ENCODE measurements around the gene MACROD2. TPM values are rescaled to one million over a fixed set of nuclear protein-coding genes. Genes with fewer than 3 reads are reported as not detected.

Gene MACROD2
- total RNA-seq, 1 donor from 2014 or later: 4.2 TPM

DNA sequence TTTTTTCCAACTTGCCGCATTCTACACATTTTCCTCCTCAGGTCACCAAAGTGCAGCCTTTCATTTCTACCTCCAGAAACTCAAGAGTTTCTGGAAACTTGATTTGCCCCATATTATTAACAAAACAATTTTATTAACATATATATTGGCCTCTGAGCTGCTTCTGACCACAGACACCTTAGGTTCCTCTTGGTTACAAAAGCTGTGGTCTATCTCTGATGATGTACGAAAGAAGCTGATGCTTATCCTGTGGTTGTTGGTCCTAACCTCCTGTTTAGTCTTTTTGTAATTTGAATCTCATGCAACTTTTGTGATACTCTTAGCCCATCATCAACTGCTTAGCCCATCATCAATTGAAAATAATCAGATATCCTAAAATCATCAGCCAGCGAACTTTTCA is 1842.2 kb downstream of the MACROD2 start:
- ATAC-seq (ENCODE audit: poor library complexity) (no peak), DNase-seq (no peak)
- intact Hi-C loops (cut with DNase I): no loop called here

DNA sequence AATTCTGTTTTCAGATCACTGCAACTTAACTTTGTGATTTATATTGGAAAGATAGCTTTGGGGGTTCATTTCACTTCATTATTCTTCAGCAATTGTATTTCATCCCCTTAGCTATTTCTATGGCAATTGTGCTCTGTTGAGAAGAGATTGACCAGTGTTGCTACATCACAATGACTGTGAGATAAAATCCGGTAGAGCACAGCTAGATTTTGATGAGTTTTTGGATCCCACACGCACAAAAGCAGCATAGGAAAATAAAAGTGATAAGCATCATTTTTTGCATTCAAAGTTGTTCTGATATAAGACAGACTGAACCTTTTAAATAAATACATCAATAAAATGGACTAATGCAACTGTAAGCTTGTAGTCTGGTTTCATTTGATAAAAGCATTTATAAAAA is 1843.2 kb downstream of the MACROD2 start:
- ATAC-seq (ENCODE audit: poor library complexity): no peak
- intact Hi-C loops (cut with DNase I): no loop called here
- no peak for DNase-seq

DNA sequence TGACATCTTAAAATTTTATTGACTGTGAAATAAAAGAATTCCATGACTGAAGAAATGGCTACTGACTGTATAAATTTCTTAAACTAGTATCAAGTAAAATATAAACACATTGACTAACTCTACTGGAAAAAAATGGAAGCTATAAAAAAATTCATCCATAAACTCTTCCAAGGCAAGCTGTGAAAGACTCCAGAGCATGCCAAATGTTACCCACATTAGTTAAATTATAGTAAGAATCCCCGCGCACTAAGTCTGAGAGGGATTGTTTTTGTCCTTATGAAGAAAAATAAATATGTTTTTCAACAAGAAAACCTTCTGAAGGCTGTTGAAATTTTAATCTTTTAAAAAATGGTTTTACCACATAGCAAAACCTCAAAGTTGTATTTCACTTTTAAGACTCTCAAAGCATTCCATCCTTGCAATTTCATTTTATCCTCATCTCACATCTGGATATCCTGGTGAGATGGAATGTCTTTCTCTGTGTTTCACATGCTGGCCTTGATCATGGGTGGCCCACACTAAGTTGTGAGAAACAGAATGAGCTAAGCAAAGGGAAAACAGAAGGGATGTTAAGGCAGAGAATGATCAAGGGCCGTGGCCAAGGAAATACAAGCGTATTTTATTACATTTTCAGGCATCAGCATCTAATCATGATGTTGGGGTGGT is 1845.5 kb downstream of the MACROD2 start:
- intact Hi-C loops (cut with DNase I): loop anchor here (10.0 kb wide), 1 partner anchor 404 kb away; no protein-coding TSS in a partner anchor
- no peak for DNase-seq
- no peak for ATAC-seq (ENCODE audit: poor library complexity)

DNA sequence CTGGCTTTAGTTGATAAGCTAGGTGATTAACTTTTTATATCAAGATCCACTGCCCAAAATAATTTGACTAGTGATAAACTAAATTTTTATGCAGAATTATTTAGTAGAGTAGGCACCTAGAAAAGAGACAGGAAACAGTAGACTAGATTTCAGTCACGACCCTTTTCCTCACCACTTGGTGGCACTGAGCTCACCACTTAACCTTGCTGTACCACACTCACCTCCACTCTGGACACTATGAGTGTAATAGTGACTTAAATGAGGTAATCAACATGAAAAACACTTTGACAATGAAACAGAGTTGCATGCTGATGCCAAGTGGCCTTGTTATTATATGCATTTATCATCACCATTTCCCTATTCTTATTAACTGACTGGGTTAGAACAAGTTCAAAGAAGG is 1847.6 kb downstream of the MACROD2 start:
- intact Hi-C loops (cut with DNase I): loop anchor here (10.0 kb wide), 1 partner anchor 402 kb away; no protein-coding TSS in a partner anchor

DNA sequence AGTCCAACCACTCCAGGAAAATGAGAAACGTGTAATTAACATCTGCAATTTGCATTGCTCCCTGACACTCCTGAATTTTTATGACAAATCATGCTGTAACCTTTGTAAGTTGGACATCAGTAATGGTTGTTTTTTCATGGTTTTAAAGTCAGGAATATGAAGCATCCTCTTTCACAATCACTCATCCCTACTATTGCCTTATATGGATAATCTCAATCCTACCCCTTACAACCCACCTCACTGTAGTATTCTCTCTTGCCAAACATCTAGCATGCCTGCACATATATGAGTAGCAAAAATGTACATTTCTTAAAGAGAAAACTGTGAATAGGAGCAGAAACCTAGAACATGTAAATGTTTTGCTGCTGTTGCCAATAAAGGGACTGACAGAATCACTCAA is 1848.5 kb downstream of the MACROD2 start:
- no peak for DNase-seq
- ATAC-seq (ENCODE audit: poor library complexity): no peak
- intact Hi-C loops (cut with DNase I): loop anchor here (10.0 kb wide), 1 partner anchor 401 kb away; no protein-coding TSS in a partner anchor

More for the DNA sequence above, 1847.6 kb downstream of the MACROD2 start:
- DNase-seq (no peak), ATAC-seq (ENCODE audit: poor library complexity) (no peak)

DNA sequence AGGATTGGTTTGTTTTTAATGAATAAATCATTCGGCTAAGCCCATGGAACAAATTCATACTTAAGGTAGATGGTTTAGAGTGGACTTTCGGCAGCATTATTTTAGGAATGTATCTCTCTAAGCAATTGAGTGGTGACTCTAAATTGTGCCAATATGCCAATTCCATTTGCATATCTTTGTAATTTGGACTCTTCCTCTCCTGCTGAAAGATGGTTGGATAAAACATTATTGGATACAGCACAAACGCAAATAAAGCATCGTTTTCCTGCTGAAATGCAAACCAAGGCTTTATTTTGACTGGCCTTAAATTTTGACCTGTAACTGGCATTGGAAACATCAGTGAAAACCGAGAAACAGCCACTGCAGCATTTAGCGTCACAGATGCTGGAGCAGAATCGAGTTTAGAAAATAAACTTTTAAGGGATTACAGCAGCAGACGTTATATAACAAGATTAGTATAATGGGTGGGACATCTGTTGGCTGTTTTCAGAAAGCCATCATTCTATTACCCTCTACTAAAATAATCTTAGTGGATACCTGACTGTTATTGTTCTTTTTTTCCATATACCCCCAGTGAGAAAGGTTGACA is 1852.0 kb downstream of the MACROD2 start:
- intact Hi-C loops (cut with DNase I): loop anchor here (10.0 kb wide), 1 partner anchor 398 kb away; no protein-coding TSS in a partner anchor
- no peak for ATAC-seq (ENCODE audit: poor library complexity)

DNA sequence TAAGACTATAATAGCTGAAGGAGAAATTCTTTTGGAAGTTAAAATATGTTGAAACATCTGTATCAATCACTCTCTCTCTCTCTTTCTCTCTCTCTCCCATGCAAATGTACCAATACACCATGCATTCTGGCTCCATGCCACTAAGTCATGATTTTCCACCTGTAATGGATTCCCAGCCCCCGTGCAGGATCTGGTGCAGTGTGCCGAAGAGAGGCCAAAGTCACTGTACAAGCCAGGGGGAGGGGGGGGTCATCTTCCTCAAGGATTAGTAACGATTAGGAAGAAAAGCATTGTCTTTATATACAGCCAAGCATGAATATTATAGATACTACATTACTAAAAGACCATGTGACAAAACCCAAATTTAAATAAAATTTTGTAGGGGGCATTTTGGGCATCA is 1852.8 kb downstream of the MACROD2 start:
- ATAC-seq (ENCODE audit: poor library complexity) (no peak), DNase-seq (no peak)
- intact Hi-C loops (cut with DNase I): loop anchor here (10.0 kb wide), 1 partner anchor 397 kb away; no protein-coding TSS in a partner anchor

More for the DNA sequence above, 1852.0 kb downstream of the MACROD2 start:
- no peak for DNase-seq

DNA sequence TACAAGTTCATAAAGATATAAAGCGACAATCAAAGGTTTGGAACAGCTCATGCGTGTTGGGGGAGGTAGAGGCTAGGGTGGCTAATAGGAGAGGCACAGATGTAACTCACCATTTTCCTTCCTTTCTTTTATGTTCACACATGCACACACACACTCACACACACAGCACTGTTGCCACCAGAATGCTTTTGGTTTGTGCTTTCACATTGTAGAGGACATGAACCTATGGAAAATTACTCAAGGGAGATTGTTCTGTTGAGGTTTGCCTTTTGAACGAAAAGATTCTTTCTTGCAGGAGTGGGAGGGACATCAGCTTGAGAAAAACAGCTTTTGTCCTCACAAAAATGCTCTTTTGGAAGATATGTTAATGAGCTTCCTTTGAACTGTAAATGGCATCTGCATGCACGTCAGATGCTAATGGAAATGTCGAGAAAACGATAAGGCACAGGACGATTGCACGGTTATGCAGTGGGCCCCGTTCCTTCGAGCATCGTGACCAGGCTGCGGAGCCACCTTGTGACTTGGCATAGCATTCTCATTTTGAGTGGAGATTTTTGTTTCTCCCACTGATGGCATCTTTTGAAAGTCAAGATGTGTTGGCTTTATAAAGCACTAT is 1853.8 kb downstream of the MACROD2 start:
- DNase-seq (no peak), ATAC-seq (ENCODE audit: poor library complexity) (no peak)
- intact Hi-C loops (cut with DNase I): loop anchor here (10.0 kb wide), 1 partner anchor 396 kb away; no protein-coding TSS in a partner anchor

DNA sequence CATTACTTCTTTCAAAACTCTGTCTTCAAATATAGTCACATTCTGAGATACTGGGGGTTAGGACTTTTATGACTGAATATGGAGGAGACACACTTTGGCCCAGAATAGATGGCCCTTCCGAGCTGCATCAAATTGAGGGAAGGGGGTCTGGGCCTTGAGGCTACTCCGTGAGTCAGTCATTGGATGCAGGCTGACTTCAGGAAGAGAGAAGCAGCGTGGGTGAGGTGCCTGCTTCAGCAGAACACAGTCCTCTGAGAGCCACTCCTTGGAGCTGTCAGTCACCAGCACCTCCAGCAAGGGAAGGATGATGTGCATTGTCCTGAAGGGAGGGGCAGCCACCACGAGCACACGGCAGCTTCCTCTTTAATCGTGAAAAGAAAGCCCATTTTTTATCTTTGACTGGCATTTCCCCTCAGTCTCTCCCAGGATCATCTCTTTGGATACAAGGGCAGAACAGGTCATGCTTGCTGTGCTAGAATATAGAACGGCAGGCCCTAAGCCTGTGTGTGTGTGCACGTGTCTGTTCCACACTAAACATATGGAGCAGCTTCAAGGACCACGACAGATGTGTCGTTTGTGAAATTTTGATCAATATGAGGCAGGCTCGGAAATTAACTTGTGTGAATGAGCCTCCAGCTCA is 1856.4 kb downstream of the MACROD2 start:
- intact Hi-C loops (cut with DNase I): no loop called here

DNA sequence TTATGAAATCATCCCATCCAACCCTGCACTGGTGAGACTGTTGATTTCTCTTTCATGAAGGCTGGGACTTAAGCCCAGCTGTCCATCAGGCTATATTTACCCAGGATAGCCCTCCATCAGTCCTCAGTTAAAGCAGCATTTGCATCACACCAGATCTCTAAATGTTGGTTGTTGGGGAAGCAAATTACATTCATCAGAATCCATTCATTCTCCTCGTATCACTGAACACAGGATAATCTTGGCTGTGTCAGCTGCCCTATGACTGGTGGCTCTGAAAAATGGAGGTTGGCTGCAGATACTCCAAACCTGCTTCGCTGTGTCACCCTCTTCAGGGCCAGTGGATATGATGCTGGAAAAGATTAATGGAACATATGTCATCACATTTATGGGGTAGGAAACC is 1859.6 kb downstream of the MACROD2 start:
- intact Hi-C loops (cut with DNase I): no loop called here
- DNase-seq (no peak), ATAC-seq (ENCODE audit: poor library complexity) (no peak)

More for the DNA sequence above, 1856.4 kb downstream of the MACROD2 start:
- ATAC-seq (ENCODE audit: poor library complexity): no peak
- no peak for DNase-seq

DNA sequence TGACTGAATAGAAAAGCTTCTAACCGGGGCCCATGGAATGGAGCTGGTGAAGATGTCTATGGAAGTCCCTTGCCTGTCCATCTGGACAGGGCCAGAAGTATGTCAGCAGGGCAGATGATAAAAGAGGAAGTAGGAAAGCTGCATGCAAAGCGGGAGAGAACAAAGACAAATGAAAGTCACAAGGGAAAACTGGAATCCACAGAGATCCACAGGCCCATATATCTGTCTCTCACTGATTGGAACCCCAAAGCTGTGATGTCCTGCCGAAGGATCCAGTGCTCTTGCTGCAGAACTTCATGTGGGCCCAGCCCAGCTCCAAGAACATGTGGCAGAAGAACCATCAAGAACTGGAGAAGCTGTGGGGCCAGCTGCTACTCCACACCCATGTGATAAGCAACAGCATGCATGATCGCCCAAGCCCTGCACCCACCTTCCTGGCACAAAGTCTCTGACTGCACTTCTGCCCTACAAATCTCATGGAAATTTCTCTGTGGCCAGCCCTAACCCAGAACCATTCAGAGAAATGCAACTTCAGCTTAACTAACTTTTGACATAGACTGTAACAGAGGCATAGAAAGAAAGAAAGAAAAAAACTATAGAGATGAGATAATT is 1862.0 kb downstream of the MACROD2 start:
- intact Hi-C loops (cut with DNase I): no loop called here
- no peak for ATAC-seq (ENCODE audit: poor library complexity)
- DNase-seq: no peak

DNA sequence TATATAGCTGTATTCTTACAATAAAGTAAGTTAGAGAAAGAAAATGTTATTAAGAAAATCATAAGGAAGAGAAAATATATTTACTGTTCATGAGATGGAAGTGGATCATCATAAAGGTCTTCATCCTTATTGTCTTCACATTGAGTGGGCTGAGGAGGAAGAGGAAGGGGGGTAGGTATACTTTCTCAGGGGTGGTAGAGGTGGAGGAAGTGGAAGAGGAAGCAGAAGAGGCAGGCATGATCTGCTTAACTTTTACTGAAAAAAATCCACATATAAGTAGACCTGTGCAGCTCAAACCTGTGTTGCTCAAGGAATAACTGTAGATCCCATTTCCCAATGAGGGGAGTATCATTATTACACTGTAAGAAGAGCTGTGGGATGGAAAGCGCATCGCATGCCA is 1863.7 kb downstream of the MACROD2 start:
- intact Hi-C loops (cut with DNase I): no loop called here
- no peak for DNase-seq
- no peak for ATAC-seq (ENCODE audit: poor library complexity)

DNA sequence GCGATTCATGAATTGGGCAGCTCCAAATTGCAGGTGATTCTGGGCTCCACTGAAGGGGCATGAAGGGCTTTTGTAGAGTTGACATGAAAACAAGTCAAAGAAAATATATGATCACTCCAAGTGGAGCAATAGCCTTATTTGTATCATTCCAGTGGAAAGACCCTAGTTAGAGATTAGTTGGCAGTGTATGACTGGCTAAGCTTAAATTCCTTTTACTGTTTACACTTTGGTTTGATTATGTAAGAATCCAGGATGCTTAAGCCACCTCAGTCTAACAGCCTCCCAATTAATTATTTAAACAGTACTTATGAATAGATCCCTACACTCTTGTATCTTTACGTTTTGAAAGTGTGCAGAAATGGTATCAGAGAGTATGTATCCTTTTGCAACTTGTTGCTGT is 1865.5 kb downstream of the MACROD2 start:
- ATAC-seq (ENCODE audit: poor library complexity): no peak
- intact Hi-C loops (cut with DNase I): no loop called here

DNA sequence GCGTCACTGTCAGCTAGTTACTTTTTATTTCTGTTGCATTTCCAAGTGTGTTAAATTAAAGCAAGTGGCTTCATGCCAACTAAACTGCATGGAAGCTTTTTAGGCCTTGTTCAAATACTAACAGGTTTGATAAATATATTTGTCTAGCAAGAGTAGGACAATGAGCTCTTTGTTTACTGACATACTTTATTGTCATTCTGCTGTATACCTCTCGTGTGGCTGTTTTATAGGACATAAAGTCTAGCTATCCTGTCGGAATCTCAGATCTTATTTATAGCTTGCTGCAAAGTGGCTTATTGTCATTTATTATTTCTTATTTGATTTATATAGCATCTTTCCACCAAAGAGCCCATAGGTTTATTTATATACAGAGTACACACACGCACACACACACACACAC is 1866.9 kb downstream of the MACROD2 start:
- no peak for ATAC-seq (ENCODE audit: poor library complexity)
- intact Hi-C loops (cut with DNase I): no loop called here

More for the DNA sequence above, 1865.5 kb downstream of the MACROD2 start:
- no peak for DNase-seq

DNA sequence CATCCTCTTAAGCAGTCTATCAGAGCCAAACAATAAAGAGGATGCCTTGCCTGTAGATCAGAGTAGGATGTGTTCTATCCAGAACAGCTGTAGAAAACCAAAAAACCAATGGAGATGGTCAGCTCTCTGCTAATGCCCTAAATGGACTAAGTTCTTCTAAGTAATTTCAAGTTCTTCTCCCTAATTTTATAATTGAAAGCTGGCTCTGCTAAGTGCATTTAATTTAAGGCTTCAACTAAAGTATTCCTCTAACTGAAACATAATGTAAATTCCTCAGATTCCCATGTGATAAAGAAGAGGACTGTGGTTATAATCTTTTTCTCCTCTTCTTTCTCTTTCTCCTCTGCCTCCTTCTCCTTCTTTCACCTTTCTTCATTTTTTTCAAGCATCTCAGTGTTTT is 1868.4 kb downstream of the MACROD2 start:
- intact Hi-C loops (cut with DNase I): no loop called here
- no peak for ATAC-seq (ENCODE audit: poor library complexity)
- no peak for DNase-seq

More for the DNA sequence above, 1866.9 kb downstream of the MACROD2 start:
- DNase-seq: no peak

DNA sequence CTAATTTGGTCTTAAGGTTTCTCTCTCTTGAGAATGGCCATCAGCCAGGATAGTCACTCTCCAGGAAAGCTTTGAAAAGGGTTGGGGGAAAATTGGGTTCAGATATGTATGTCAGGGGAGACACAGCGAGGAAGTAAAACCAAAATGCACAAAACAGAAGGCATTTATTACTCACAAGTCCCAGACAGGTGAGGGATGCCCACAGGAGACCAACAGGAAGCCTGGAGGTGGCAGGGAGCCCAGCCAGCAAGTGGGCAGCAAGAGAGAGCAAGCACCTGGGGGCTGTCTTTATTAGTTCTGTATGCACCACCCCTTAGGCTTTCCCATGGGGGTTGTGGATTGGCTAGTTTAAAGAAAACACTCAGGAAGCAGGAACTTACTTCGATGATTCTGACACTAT is 1870.2 kb downstream of the MACROD2 start:
- no peak for ATAC-seq (ENCODE audit: poor library complexity)
- intact Hi-C loops (cut with DNase I): no loop called here
- DNase-seq: no peak

DNA sequence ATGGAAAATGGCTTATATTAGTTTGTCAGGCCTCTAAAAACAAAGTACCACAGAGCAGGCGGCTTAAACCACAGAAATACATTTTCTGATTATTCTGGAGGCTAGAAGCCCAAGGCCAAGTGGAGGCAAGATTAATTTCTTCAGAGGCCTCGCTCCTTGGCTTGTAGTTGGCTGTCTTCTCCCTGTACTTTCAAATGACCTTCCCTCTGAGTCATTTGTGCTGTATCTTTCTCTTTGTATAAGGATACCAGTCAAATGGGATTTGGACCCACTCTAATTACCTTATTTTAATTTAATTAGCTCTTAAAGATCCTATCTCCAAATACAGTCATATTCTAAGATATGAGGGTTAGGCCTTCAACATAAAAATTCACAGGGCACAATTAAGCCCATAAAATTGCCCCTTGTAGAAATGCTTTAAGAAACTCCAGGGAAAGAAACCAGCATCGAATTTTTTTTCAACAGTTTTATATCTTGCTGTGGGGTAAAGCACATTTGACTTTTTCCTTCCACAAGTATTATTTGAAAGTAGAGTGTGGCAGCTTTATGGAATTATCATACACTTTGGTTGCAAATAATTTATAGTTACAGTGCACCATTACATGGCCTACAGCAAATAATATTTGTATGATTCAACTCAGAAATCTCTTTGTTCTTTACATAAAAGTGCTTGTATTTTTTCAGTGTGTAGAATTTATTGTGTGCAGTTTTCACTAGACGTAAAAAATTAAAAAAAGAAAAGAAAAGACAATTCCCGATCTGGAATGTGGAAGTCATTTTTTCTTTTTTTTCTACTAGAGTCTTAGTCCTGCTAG is 1871.8 kb downstream of the MACROD2 start:
- no peak for ATAC-seq (ENCODE audit: poor library complexity)
- intact Hi-C loops (cut with DNase I): no loop called here
- no peak for DNase-seq

DNA sequence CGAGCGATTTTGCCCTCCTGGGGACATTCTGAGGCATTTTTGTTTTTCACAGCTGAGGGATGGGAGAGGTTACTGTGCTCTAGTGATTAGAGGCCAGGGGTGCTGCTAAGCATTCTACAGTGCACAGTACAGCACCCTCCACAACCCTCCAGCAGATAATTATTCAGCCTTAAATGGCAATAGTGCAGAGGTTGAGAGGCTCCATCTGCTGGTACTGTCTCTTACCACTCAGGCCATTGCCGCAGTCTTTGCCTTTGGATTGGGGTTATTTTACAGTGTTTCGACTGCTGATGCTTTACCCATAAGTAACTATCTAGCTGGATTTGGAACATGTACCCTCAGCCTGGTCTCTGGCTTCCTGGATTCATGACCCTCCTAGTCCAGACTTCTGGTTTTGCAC is 1872.6 kb downstream of the MACROD2 start:
- intact Hi-C loops (cut with DNase I): no loop called here
- DNase-seq: no peak
- ATAC-seq (ENCODE audit: poor library complexity): no peak
